Upper lobe of left lung (tissue), 4 donors: ENCODE data around the gene GNMT.

Experiments
- EP300 ChIP-seq, 4 donors: sonication (generic); formaldehyde crosslinking; IDR thresholded peaks; one replicate each; pipeline ENCODE4 v1.5.1; 2017; ENCODE audit warnings: antibody characterized with exemption in 4 of 4, control low read depth in 2 of 4
- POLR2A ChIP-seq, 4 donors: fragments of 450-650 bp; IDR thresholded peaks; one replicate each; pipeline ENCODE4 v1.5.1; 2016 to 2017; ENCODE audit warnings: antibody characterized with exemption in 4 of 4, mild to moderate bottlenecking in 2 of 4
- TF ChIP-seq, protein P1 (sequence below), 6 experiments: fragments of 450-650 bp in 4 of 6; fragments of 200-600 bp in 2 of 6; sonication (generic) in 2 of 6; IDR thresholded peaks; one replicate each; pipeline ENCODE4 v1.5.1; 2016 to 2019; ENCODE audit warnings: antibody characterized with exemption in 6 of 6

DNA sequence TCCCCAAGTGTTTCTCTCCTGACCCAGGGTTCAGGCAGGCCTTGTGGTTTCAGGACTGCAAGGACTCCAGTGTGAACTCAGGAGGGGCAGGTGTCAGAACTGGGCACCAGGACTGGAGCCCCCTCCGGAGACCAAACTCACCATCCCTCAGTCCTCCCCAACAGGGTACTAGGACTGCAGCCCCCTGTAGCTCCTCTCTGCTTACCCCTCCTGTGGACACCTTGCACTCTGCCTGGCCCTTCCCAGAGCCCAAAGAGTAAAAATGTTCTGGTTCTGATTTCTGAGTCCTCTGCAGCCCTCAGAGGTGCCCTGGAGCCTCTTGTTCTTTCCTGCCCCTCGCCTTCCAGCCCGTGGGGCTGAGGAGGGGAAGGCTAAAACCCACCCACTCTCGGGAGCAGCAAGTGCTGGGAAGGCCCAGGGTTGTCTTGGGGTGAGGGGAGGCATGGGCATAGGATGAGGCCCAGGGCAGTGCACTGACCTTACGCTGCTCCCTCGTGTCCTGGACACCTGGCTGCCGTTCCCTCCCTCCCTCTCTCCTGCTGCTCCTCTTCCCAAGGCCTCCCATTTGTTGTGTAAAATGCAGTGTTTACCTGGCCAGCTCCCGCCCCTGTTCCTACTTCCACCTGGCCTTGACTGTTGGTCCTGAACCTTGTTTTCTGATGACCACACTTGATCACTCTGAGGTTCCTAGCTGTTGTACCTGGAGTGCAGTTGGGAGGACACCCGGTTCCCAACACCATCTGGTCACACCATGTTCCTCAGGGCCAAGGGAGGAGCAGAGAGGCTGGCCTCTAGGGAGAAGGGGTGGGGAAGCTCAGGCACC, 21.4 kb upstream of the GNMT start:
- TF ChIP-seq, protein P1, sequence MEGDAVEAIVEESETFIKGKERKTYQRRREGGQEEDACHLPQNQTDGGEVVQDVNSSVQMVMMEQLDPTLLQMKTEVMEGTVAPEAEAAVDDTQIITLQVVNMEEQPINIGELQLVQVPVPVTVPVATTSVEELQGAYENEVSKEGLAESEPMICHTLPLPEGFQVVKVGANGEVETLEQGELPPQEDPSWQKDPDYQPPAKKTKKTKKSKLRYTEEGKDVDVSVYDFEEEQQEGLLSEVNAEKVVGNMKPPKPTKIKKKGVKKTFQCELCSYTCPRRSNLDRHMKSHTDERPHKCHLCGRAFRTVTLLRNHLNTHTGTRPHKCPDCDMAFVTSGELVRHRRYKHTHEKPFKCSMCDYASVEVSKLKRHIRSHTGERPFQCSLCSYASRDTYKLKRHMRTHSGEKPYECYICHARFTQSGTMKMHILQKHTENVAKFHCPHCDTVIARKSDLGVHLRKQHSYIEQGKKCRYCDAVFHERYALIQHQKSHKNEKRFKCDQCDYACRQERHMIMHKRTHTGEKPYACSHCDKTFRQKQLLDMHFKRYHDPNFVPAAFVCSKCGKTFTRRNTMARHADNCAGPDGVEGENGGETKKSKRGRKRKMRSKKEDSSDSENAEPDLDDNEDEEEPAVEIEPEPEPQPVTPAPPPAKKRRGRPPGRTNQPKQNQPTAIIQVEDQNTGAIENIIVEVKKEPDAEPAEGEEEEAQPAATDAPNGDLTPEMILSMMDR (IDR thresholded peaks at IDR 0.05): no peak
- TF ChIP-seq POLR2A (IDR thresholded peaks at IDR 0.05): no peak
- no peak for TF ChIP-seq EP300 (IDR thresholded peaks at IDR 0.05)
